HEK293 (cell line): ENCODE measurements around the gene UPF2.

Experiments used
- CTCF ChIA-PET: fragments of 350-600 bp; formaldehyde crosslinking; extraction: SDS; loops from one replicate; lab custom pipeline; 2021; ENCODE audit warnings: antibody characterized with exemption; lab: Yijun Ruan, JAX
- POLR2A ChIA-PET: fragments of 300-600 bp; formaldehyde crosslinking; extraction: SDS; loops from one replicate; lab custom pipeline; 2020; ENCODE audit warnings: antibody characterized with exemption, inconsistent platforms; lab: Yijun Ruan, JAX
- H3K27ac ChIP-seq: fragments of 200-500 bp; sonication (Bioruptor generic); 2 replicates; pipeline ENCODE4 v1.5.1; 2014; ENCODE audit warnings: low read depth, low read length, control low read depth, inconsistent platforms; ENCODE audit errors: extremely low read depth
- H3K36me3 ChIP-seq, 2 experiments: fragments of 200-500 bp in 1 of 2; sonication (Bioruptor generic) in 1 of 2; 1 replicate in 1 of 2; 2 replicates in 1 of 2; pipeline ENCODE4 v1.5.1; 2014 to 2017; ENCODE audit warnings: inconsistent platforms in 2 of 2, low read length in 2 of 2; ENCODE audit not compliant: control insufficient read depth in 2 of 2, insufficient read depth in 1 of 2
- H3K4me1 ChIP-seq: fragments of 200-500 bp; sonication (Bioruptor generic); 2 replicates; pipeline ENCODE4 v1.5.1; 2014; ENCODE audit warnings: mild to moderate bottlenecking, low read length, inconsistent platforms; ENCODE audit not compliant: control insufficient read depth, insufficient read depth
- H3K4me3 ChIP-seq: 2 replicates; pipeline ENCODE4 v1.5.1; 2011; ENCODE audit warnings: low read depth, mild to moderate bottlenecking, control low read depth, low read length, moderate library complexity
- H3K9me3 ChIP-seq: fragments of 200-500 bp; sonication (Bioruptor generic); 2 replicates; pipeline ENCODE4 v1.5.1; 2014; ENCODE audit warnings: low read depth, low read length, inconsistent platforms; ENCODE audit not compliant: control insufficient read depth, insufficient read depth
- GLIS1 ChIP-seq: fragments of 450-650 bp; formaldehyde crosslinking; IDR thresholded peaks from 2 replicates; pipeline ENCODE4 v1.5.1; 2016; ENCODE audit warnings: missing biosample characterization, missing genetic modification characterization
- KLF9 ChIP-seq: fragments of 450-650 bp; formaldehyde crosslinking; IDR thresholded peaks from 2 replicates; pipeline ENCODE4 v1.5.1; 2016; ENCODE audit warnings: missing biosample characterization, missing genetic modification characterization, low read depth
- PRDM10 ChIP-seq: fragments of 450-650 bp; formaldehyde crosslinking; IDR thresholded peaks from 2 replicates; pipeline ENCODE4 v1.5.1; 2016; ENCODE audit warnings: missing biosample characterization, missing genetic modification characterization
- SP3 ChIP-seq: fragments of 450-650 bp; formaldehyde crosslinking; IDR thresholded peaks from 2 replicates; pipeline ENCODE4 v1.5.1; 2016; ENCODE audit warnings: missing biosample characterization, missing genetic modification characterization
- TCF7L2 ChIP-seq: IDR thresholded peaks from 2 replicates; pipeline ENCODE4 v1.6.1; 2011; ENCODE audit warnings: low read depth, mild to moderate bottlenecking, inconsistent platforms, low read length, moderate library complexity, borderline replicate concordance
- ZBTB26 ChIP-seq: fragments of 450-650 bp; formaldehyde crosslinking; optimal IDR thresholded peaks from 2 replicates; pipeline ENCODE3; 2016; ENCODE audit warnings: missing biosample characterization, mild to moderate bottlenecking, missing genetic modification characterization
- ZBTB7A ChIP-seq: fragments of 450-650 bp; formaldehyde crosslinking; IDR thresholded peaks from 2 replicates; pipeline ENCODE4 v1.5.1; 2016; ENCODE audit warnings: low read depth, missing biosample characterization, missing genetic modification characterization
- ZFHX2 ChIP-seq: fragments of 450-650 bp; formaldehyde crosslinking; conservative IDR thresholded peaks from 2 replicates; pipeline ENCODE4 v1.5.1; 2016; ENCODE audit warnings: missing biosample characterization, missing genetic modification characterization
- ZNF2 ChIP-seq: fragments of 450-650 bp; formaldehyde crosslinking; IDR thresholded peaks from 2 replicates; pipeline ENCODE4 v1.5.1; 2016; ENCODE audit warnings: missing biosample characterization, missing genetic modification characterization
- ZNF280D ChIP-seq: fragments of 450-650 bp; formaldehyde crosslinking; IDR thresholded peaks from 2 replicates; pipeline ENCODE4 v1.5.1; 2016; ENCODE audit warnings: missing biosample characterization, missing genetic modification characterization
- ZNF660 ChIP-seq: fragments of 450-650 bp; IDR thresholded peaks from 2 replicates; pipeline ENCODE4 v1.5.1; 2018; ENCODE audit warnings: missing biosample characterization, mild to moderate bottlenecking, missing genetic modification characterization
- TF ChIP-seq, protein P1 (sequence below): fragments of 450-650 bp; formaldehyde crosslinking; IDR thresholded peaks from 2 replicates; pipeline ENCODE4 v1.5.1; 2017; ENCODE audit warnings: missing biosample characterization, missing genetic modification characterization
- TF ChIP-seq, protein P2 (sequence below): fragments of 450-650 bp; formaldehyde crosslinking; IDR thresholded peaks from 2 replicates; pipeline ENCODE4 v1.5.1; 2016; ENCODE audit warnings: missing biosample characterization, missing genetic modification characterization, low read depth

Gene UPF2

DNA sequence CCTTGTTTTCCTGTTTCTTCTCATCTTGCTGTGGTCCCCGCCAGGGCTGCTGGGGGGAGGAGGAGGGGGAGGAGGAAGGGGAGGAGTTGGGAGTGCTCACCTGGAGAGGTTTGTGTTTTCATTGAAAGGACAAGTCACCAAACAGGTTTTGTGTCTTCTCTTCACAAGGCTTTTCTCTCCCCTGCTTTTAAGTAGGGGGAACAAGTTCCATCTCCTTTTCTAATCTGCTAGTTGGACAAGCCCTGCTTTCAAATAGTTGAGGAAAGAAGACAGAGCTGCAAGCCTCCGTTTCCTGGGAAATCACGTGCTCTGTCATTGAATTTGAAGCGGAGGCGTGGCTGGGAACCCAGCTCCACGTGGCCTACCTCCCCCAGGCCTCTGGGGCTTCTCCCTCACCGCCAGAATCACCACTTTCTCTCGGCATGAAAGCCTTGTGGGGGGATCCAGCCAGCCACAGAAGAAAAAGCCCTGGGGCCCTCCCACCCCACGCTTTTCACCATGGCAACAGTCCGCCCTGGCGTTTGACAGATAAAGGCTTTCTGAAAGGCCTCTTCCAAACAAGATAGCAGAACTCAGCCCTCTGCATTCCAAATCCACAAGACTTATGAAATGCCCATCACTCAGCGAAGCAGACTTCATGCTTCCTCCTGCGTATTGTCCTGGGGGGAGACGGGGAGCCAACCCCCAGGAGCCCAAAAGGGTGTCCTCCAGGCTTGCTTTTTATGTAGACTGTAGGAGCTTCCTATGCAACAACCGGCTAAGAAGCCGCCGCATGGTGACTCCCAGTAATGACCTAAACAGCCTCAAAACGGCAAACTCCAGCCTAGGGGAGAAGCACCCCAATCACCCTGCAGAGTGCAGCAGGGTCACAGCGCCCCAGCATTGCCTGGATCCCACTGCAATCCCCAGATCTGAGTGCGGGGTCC lies 167.8 kb downstream of the UPF2 start (continued):
- TF ChIP-seq ZNF280D: no peak
- TF ChIP-seq GLIS1 (tag by site-specific recombination): peak; percentile 69
- TF ChIP-seq KLF9 (tag by site-specific recombination): peak; percentile 14; the same call in 1 of the 2 replicates
- TF ChIP-seq ZNF660 (tag by site-specific recombination): 0 out of 2 replicates have a peak, but pooled peaks have one; percentile 11
- no peak for TF ChIP-seq ZNF2 (tag by site-specific recombination)
- TF ChIP-seq ZBTB26 (tag by site-specific recombination): no peak
- TF ChIP-seq TCF7L2: no peak
- TF ChIP-seq ZBTB7A: no peak
- TF ChIP-seq, protein P1, sequence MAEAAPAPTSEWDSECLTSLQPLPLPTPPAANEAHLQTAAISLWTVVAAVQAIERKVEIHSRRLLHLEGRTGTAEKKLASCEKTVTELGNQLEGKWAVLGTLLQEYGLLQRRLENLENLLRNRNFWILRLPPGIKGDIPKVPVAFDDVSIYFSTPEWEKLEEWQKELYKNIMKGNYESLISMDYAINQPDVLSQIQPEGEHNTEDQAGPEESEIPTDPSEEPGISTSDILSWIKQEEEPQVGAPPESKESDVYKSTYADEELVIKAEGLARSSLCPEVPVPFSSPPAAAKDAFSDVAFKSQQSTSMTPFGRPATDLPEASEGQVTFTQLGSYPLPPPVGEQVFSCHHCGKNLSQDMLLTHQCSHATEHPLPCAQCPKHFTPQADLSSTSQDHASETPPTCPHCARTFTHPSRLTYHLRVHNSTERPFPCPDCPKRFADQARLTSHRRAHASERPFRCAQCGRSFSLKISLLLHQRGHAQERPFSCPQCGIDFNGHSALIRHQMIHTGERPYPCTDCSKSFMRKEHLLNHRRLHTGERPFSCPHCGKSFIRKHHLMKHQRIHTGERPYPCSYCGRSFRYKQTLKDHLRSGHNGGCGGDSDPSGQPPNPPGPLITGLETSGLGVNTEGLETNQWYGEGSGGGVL (tag by site-specific recombination): peak; percentile 83
- TF ChIP-seq ZFHX2: peak; percentile 56
- TF ChIP-seq SP3: peak; percentile 24; the same call in 1 of the 2 replicates

- POLR2A ChIA-PET: no interaction called here
These were observed 171.1 kb downstream of the UPF2 start for GRCh38 chr10:11871466-11871865.

More at GRCh38 chr10:11871466-11871865, 171.1 kb downstream of the UPF2 start:
- Histone ChIP-seq H3K9me3 (no peaks in the 10 kb centered on the region), H3K4me3 (no peak overlapping the region), H3K36me3 (peaks cover 3 to 14% of the 10 kb centered on the region in 2 experiments)
- TF ChIP-seq, protein P2, sequence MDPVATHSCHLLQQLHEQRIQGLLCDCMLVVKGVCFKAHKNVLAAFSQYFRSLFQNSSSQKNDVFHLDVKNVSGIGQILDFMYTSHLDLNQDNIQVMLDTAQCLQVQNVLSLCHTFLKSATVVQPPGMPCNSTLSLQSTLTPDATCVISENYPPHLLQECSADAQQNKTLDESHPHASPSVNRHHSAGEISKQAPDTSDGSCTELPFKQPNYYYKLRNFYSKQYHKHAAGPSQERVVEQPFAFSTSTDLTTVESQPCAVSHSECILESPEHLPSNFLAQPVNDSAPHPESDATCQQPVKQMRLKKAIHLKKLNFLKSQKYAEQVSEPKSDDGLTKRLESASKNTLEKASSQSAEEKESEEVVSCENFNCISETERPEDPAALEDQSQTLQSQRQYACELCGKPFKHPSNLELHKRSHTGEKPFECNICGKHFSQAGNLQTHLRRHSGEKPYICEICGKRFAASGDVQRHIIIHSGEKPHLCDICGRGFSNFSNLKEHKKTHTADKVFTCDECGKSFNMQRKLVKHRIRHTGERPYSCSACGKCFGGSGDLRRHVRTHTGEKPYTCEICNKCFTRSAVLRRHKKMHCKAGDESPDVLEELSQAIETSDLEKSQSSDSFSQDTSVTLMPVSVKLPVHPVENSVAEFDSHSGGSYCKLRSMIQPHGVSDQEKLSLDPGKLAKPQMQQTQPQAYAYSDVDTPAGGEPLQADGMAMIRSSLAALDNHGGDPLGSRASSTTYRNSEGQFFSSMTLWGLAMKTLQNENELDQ (tag by site-specific recombination): no peak
- no peak for TF ChIP-seq PRDM10
- TF ChIP-seq KLF9 (tag by site-specific recombination): no peak
- TF ChIP-seq, all 188 proteins: peak for 0
- CTCF ChIA-PET: no interaction called here
- H3K4me1 ChIP-seq: no peaks in the 10 kb centered on the region; the same call in 1 of the 2 replicates
- no peak overlapping the region for H3K27ac ChIP-seq
